Heart left ventricle (tissue), 13 donors: ENCODE data around the gene TLCD5.

Source experiments
- CTCF ChIP-seq, 12 donors: fragments of 200-600 bp; sonication (generic) in 4 of 12; IDR thresholded peaks; one replicate each; pipeline versions ENCODE4 v1.5.0 to v1.8.0; 2018 to 2022; ENCODE audit warnings: antibody characterized with exemption in 12 of 12, mild to moderate bottlenecking in 5 of 12
- POLR2A ChIP-seq, 2 donors: fragments of 450-650 bp; IDR thresholded peaks; one replicate each; pipeline ENCODE4 v1.6.1; 2017; ENCODE audit warnings: antibody characterized with exemption in 2 of 2, mild to moderate bottlenecking in 2 of 2, moderate library complexity in 2 of 2
- donor health status: ischemic (EF 13 %, LVEDD 7.1; RV severe dilation, severe dysfunction).
- donor health status: DM: no; HTN: yes; CAD: no.
- donor health status: DM: no; HTN: no; CAD: no.
- donor health status: ischemic (EF 25% LVEDD 6.9; RV normal size, moderate dysfunction).
- donor health status: ischemic (EF 25% LVEDD 5.7; RV mildly dilated, moderate dysfunction).
- donor health status: ischemic (EF 35%, LVEDD 5.7; RV mildly dilated, moderate dysfunction).
- donor health status: nonischemic (EF 11% LVEDD 7.7; RV severe dilation, severe dysfunction).
- donor health status: DM: yes; HTN: yes; CAD: no.
- donor health status: PGD.
- donor health status: ischemic (EF 29% LVEDD 5.4; RV normal size, mild dysfunction).
- donor health status: nonischemic (EF 23%, LVEDD 6.1; RV moderate dilation, normal function).

GRCh38 chr11:120288021-120288420 is 37.1 kb upstream of the TLCD5 start:
- TF ChIP-seq CTCF (IDR thresholded peaks at IDR 0.05) (no peak), POLR2A (IDR thresholded peaks at IDR 0.05) (no peak)
